ENCODE results near the gene TRAPPC3.

The TRAPPC3 gene

GRCh38 chr1:36126005-36126716 lies 23.1 kb downstream of the TRAPPC3 start:
- no peak overlapping the region for H3K27ac ChIP-seq
- no peak overlapping the region for H3K4me2 ChIP-seq
- TF ChIP-seq, protein P1, sequence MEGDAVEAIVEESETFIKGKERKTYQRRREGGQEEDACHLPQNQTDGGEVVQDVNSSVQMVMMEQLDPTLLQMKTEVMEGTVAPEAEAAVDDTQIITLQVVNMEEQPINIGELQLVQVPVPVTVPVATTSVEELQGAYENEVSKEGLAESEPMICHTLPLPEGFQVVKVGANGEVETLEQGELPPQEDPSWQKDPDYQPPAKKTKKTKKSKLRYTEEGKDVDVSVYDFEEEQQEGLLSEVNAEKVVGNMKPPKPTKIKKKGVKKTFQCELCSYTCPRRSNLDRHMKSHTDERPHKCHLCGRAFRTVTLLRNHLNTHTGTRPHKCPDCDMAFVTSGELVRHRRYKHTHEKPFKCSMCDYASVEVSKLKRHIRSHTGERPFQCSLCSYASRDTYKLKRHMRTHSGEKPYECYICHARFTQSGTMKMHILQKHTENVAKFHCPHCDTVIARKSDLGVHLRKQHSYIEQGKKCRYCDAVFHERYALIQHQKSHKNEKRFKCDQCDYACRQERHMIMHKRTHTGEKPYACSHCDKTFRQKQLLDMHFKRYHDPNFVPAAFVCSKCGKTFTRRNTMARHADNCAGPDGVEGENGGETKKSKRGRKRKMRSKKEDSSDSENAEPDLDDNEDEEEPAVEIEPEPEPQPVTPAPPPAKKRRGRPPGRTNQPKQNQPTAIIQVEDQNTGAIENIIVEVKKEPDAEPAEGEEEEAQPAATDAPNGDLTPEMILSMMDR (conservative IDR thresholded peaks at IDR 0.05; ENCODE audit: low read depth, low read length): no peak
- no peaks in the 10 kb centered on the region for H3K79me2 ChIP-seq (ENCODE audit: insufficient read depth, low read depth)
- no peaks in the 10 kb centered on the region for H3K36me3 ChIP-seq (ENCODE audit: insufficient read depth)
- peaks cover 6% of the 10 kb centered on the region for H3K4me1 ChIP-seq (ENCODE audit: low read depth, poor library complexity, severe bottlenecking)
- no peak overlapping the region for H3K9ac ChIP-seq
- no peaks in the 10 kb centered on the region for H3K27me3 ChIP-seq (ENCODE audit: insufficient read depth, low read depth)
- no peaks in the 10 kb centered on the region for H4K20me1 ChIP-seq (ENCODE audit: insufficient read depth)
- no peak overlapping the region for H2AFZ ChIP-seq (ENCODE audit: low read depth)
- H3K4me3 ChIP-seq (IDR thresholded peaks at IDR 0.05; ENCODE audit: insufficient read depth, low read depth, low read length): no peak overlapping the region

DNA sequence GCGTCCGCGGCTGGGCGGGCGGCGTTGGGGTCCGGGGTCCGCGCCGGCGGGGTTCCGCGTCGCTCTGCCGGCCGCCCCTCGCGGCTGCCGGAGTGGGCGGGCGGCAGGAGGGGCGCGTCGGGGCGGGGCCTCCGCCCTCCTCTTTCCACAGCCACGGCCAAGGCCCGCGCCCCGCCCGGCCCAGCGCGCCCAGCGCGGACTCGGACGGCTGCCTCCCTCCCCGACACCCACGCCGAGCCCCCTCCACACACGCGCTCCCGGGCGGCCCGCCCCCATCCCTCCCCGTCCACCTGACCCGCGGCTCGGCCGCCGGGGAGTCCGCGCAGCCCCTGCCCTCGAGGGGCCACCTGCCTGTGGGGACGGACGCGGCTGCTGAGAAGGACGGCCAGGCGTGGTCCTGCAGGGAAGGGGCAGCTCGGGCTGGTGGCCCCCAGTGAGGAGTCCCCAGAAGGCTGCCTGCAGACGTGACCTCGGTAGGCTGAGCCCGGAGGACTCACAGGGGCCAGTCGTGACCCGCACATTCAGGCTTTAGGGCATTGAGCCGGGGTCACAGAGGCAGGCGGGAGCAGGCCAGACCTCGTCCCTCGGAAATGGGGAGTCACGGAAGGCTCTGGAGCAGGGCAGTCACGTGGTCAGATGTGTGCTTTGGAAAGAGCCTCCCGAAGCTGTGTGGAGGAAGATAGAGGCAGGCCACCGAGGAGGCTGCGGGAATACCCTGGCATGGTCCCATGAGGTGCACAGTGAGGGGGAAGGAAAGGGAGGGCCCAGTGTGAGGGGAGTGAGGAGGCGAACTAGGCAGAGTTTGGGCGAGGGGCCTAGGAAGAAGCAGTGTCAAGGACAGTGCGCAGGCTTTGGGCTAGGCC lies 23.9 kb downstream of the TRAPPC3 start, which contains the start of gene COL8A2:
Gene COL8A2, minus strand, starts transcription at position 94 of the 863 bp plus-strand sequence. CDS start 24,980 bp downstream, outside the sequence.
- H3K4me3 ChIP-seq (IDR thresholded peaks at IDR 0.05; ENCODE audit: insufficient read depth, low read depth, low read length): no peak within 1 kb of the TSS
- H3K4me2 ChIP-seq: no peak within 1 kb of the TSS

DNA sequence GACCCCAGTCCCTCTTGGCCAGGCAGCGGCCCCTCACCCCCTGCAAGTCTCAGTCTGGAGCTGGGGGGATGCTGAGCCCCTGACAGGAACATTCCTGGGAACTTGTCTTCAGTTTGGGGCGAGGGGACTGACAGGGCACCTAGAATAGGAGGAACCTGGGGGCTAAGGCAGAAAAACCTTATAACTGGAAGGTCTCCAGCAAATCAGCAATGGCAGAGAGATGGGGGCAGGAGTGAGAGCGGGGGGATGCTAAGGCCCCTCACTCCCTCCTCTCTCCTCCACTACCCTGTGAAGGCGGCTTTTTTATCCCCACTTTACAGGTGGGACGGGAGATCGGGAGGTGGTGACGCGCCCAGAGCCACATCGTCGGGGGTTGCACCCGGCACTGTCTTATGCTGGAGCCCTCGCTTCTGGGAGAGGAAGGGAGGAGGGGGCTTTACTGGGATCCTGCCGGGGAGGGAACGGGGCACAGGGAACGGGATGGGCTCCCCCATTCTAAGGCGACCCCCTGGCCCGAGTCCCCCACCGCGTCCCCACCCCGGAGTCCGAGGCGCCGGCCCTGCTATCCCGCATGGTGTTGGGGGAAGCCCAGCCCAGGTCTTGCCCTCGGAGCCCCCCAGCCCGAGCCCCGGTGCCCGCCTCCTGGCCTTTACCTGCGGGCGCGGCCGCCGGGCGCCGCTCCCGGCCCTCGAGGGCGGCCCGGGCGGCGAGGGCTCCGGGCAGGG lies 24.7 kb downstream of the TRAPPC3 start:
- Histone ChIP-seq H4K20me1 (ENCODE audit: insufficient read depth) (no peaks in the 10 kb centered on the region), H3K36me3 (ENCODE audit: insufficient read depth) (no peaks in the 10 kb centered on the region), H3K27me3 (ENCODE audit: insufficient read depth, low read depth) (no peaks in the 10 kb centered on the region), H3K4me3 (IDR thresholded peaks at IDR 0.05; ENCODE audit: insufficient read depth, low read depth, low read length) (no peak overlapping the region), H3K4me1 (ENCODE audit: low read depth, poor library complexity, severe bottlenecking) (peaks cover 6% of the 10 kb centered on the region), H3K79me2 (ENCODE audit: insufficient read depth, low read depth) (no peaks in the 10 kb centered on the region), H2AFZ (ENCODE audit: low read depth) (no peak overlapping the region), H3K27ac (no peak overlapping the region), H3K4me2 (no peak overlapping the region), H3K9ac (no peak overlapping the region)
- TF ChIP-seq, protein P1 (conservative IDR thresholded peaks at IDR 0.05; ENCODE audit: low read depth, low read length): no peak

More for the DNA sequence above, 23.9 kb downstream of the TRAPPC3 start, which contains the start of gene COL8A2:
- no peaks in the 10 kb centered on the region for H3K27me3 ChIP-seq (ENCODE audit: insufficient read depth, low read depth)
- no peaks in the 10 kb centered on the region for H3K36me3 ChIP-seq (ENCODE audit: insufficient read depth)
- TF ChIP-seq, protein P1 (conservative IDR thresholded peaks at IDR 0.05; ENCODE audit: low read depth, low read length): no peak
- H4K20me1 ChIP-seq (ENCODE audit: insufficient read depth): no peaks in the 10 kb centered on the region
- H3K9ac ChIP-seq: no peak within 1 kb of the TSS
- H3K4me1 ChIP-seq (ENCODE audit: low read depth, poor library complexity, severe bottlenecking): peaks cover 6% of the 10 kb centered on the region
- H3K79me2 ChIP-seq (ENCODE audit: insufficient read depth, low read depth): no peaks in the 10 kb centered on the region
- no peak within 1 kb of the TSS for H3K27ac ChIP-seq
- no peak within 1 kb of the TSS for H2AFZ ChIP-seq (ENCODE audit: low read depth)

DNA sequence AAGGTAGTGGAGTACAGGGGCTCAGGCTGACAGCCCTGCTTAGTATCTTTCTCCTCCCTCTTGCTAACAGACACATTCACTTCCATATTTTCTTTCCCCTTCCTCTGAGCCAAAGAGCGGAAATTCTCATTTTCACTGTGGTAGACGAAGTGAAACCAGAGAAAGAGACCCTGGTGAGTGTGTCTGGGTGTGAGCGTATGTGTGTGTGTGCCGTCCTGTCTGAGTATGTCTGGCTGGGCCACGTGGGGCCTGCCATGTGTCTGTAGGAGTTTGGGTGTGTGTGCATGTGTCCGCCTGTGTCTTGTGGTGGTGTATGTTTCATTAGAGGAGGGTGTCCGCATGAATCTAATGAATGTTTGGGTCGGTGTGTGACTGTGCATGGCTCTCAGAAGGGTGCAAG lies 25.9 kb downstream of the TRAPPC3 start:
- Histone ChIP-seq H3K79me2 (ENCODE audit: insufficient read depth, low read depth) (no peaks in the 10 kb centered on the region), H3K27me3 (ENCODE audit: insufficient read depth, low read depth) (no peaks in the 10 kb centered on the region), H2AFZ (ENCODE audit: low read depth) (no peak overlapping the region), H3K4me2 (no peak overlapping the region), H3K9ac (no peak overlapping the region), H4K20me1 (ENCODE audit: insufficient read depth) (no peaks in the 10 kb centered on the region), H3K27ac (no peak overlapping the region), H3K4me1 (ENCODE audit: low read depth, poor library complexity, severe bottlenecking) (peaks cover 2% of the 10 kb centered on the region), H3K36me3 (ENCODE audit: insufficient read depth) (no peaks in the 10 kb centered on the region), H3K4me3 (IDR thresholded peaks at IDR 0.05; ENCODE audit: insufficient read depth, low read depth, low read length) (no peak overlapping the region)
- TF ChIP-seq, protein P1 (conservative IDR thresholded peaks at IDR 0.05; ENCODE audit: low read depth, low read length): no peak

Data from KMS-11 (cell line).